ENCODE data around the gene RAB4A. TPM values are rescaled to one million over a fixed set of nuclear protein-coding genes. Genes with fewer than 3 reads are reported as not detected.

The RAB4A gene
- total and polyA plus RNA-seq, 9 of the 15 experiments (the other 6 are each of a cell fraction or from before 2014, with no cell fraction given): 8.3 to 61.0 (median 26.7) TPM

DNA sequence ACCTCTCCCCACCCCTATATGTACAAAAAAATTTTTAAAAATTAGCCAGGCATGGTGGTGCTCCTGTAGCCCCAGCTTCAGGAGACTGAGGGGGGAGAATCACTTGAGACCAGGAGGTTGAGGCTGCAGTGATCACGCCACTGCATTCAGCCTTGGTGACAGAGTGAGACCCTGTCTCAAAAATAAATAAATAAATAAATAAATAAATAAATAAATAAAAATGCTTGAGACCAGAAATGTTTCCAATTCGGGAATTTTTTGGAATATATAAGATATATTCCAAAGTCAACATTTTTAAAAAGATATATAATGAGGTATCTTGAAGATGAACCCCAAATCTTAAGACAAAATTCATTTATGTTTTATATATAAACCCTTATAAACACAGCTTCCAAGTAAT lies 42.4 kb upstream of the RAB4A start:
- no peaks in the 10 kb centered on the region for H3K79me2 ChIP-seq (ENCODE audit: control insufficient read depth, insufficient read depth, low read length)
- intact Hi-C loops (cut with micrococcal nuclease) (loop anchor here (5.0 kb wide), 1 partner anchor 101 kb away; no protein-coding TSS in a partner anchor), in situ Hi-C loops (cut with MboI) (no loop called here)
- TF ChIP-seq BRF2 (IDR thresholded peaks at IDR 0.05; ENCODE audit: borderline replicate concordance, insufficient read depth, insufficient read length) (no peak), PYGO2 (tag; IDR thresholded peaks at IDR 0.05) (no peak), ZNF79 (CRISPR knock-in tag; IDR thresholded peaks at IDR 0.05; ENCODE audit: low read depth) (no peak), NFRKB (IDR thresholded peaks at IDR 0.05; ENCODE audit: low read depth) (no peak), ARID3A (IDR thresholded peaks at IDR 0.05; ENCODE audit: borderline replicate concordance, low read depth, low read length) (no peak), NFE2L1 (tag; IDR thresholded peaks at IDR 0.05; ENCODE audit: borderline replicate concordance, low read depth) (no peak), NR2C2 (CRISPR knock-in tag; IDR thresholded peaks at IDR 0.05) (no peak), NR2C2 (tag; IDR thresholded peaks at IDR 0.05) (no peak), SREBF2 (CRISPR knock-in tag; IDR thresholded peaks at IDR 0.05) (no peak), ZNF398 (CRISPR knock-in tag; IDR thresholded peaks at IDR 0.05) (no peak), CBX1 (IDR thresholded peaks at IDR 0.05; ENCODE audit: low read depth) (no peak)
- TF ChIP-seq, protein P1, sequence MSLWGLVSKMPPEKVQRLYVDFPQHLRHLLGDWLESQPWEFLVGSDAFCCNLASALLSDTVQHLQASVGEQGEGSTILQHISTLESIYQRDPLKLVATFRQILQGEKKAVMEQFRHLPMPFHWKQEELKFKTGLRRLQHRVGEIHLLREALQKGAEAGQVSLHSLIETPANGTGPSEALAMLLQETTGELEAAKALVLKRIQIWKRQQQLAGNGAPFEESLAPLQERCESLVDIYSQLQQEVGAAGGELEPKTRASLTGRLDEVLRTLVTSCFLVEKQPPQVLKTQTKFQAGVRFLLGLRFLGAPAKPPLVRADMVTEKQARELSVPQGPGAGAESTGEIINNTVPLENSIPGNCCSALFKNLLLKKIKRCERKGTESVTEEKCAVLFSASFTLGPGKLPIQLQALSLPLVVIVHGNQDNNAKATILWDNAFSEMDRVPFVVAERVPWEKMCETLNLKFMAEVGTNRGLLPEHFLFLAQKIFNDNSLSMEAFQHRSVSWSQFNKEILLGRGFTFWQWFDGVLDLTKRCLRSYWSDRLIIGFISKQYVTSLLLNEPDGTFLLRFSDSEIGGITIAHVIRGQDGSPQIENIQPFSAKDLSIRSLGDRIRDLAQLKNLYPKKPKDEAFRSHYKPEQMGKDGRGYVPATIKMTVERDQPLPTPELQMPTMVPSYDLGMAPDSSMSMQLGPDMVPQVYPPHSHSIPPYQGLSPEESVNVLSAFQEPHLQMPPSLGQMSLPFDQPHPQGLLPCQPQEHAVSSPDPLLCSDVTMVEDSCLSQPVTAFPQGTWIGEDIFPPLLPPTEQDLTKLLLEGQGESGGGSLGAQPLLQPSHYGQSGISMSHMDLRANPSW (CRISPR knock-in tag; IDR thresholded peaks at IDR 0.05): no peak
- H2AFZ ChIP-seq (ENCODE audit: low read depth, low read length): no peak overlapping the region
- peaks cover 31 to 44% of the 10 kb centered on the region in 2 experiments for H3K27me3 ChIP-seq (ENCODE audit: control insufficient read depth in 2 of 2, insufficient read depth in 2 of 2, low read length in 2 of 2)
- no peaks in the 10 kb centered on the region; a peak in 1 of 5 replicates for H3K4me1 ChIP-seq (replicated peaks in 1 of 2; ENCODE audit: control insufficient read depth in 2 of 2, insufficient read depth in 2 of 2, low read length in 2 of 2)
- 0 out of 2 replicates have a peak, but pooled peaks cover 3% of the 10 kb centered on the region for H4K20me1 ChIP-seq (replicated peaks; ENCODE audit: control insufficient read depth, insufficient read depth, low read length)
- WGBS (ENCODE audit: insufficient coverage, low coverage, missing lambda C conversion rate): 0% methylated on average over 2 of the region's 2 CpGs
- H3K27ac ChIP-seq (ENCODE audit: extremely low read depth, low read depth, low read length): no peak overlapping the region
- BruUV-seq (replicated peaks): no TSS peak
- ChIA-PET CTCF (ENCODE audit: low intra/inter-chr PET ratio) (no interaction called here), POLR2A (interaction anchor here (0.8 to 1.1 kb wide), 4 partner anchors 15 to 1080 kb away, joined by 3 read pairs; no protein-coding TSS in a partner anchor)
- no peak for FAIRE-seq
- H3K4me2 ChIP-seq (ENCODE audit: insufficient read depth, low read length): no peak overlapping the region
- H3K9me3 ChIP-seq (replicated peaks; ENCODE audit: control insufficient read depth, insufficient read depth, low read depth, low read length): no peaks in the 10 kb centered on the region
- no peak overlapping the region for H3K4me3 ChIP-seq
- H3K9me1 ChIP-seq (ENCODE audit: control insufficient read depth, insufficient read depth, low read length): no peaks in the 10 kb centered on the region
- ATAC-seq: no peak
- no peak for DNase-seq (ENCODE audit: extremely low read depth in 1 of 4, low spot score in 3 of 4)
- no peak overlapping the region for H3K9ac ChIP-seq (ENCODE audit: insufficient read depth in 1 of 2, low read depth in 2 of 2, low read length in 2 of 2)
- no peaks in the 10 kb centered on the region for H3K36me3 ChIP-seq (ENCODE audit: control insufficient read depth, insufficient read depth, low read length)
